ENCODE results near the gene FARS2.
"Not testable (repeated sequence)": the region's sequence is repeated elsewhere in the genome, so short reads cannot be mapped to it uniquely, and the experiment has no call there.

FARS2 gene

DNA sequence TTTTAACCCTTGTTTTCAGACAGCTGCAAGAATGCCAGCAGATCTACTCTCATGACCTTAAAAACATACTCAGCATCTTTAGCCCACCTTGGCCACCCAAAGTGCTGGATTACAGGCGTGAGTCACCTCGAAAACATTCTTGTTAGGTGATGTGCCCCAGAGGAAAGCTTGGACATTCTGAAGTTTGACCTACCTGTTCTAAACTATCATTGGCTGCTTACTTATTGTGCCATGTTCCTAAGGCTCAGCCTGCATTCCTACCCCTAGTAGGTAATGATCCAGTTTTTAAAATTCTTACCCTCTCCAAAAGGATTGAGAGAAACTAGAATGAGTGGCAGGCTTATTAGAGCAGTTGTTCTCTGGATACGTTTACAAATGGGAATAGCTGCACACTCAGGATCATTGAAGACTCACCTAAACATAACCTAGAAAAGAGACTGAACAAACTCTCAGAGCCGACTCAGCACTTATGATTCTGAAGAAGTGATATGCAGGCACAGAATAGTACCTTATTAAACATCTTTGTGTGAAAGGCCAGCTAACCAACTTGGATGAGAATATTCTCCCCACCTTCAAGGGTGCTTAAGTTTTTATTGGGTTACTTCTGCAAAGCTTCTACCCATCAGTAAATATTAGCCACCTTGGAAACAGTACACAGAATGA, 383.3 kb downstream of the FARS2 start:
- no peak for DNase-seq

DNA sequence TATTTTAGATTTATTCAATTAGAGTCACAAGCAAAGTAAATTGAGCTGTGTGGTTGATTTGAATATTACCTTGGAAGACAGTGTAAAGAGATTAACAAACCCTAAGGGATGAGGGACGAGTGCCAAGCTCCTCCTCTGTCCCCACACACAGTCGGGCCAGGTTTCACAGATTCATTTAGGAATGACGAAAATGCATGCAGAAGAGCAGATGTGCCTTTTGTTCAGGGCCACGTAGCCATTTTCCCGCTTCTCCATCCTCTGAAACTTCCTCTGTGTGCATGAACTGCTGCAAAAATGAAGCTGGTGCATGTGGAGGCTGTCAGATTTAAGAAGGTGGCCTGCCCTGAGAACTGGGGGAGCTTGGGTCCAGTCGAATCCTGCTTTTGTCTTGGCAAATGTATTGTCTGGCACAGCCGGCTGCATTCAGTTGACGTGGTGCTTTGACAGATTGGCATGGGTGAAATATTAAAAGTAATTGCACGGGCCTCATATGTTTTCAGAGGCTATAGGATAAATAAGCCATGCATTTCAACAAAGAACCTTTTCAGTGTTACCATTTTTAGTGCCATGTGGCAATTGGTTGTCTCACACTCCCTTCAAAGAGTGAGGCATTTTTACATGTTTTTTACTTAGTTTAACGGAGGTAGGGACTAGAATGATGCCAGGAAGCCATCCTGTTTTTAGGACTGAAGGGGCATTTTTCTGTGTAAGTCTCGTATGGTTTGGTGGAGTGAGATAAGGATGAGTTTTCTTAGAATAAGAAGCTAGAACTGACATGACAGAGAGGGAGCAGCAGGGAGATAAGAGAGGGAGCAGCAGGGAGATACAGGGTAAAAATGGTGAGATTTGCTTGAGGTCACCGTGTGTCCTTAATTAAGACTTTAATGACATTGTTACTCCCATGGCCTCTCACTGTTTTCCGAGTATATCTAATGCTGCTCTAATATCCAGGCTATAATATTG, 384.3 kb downstream of the FARS2 start:
- DNase-seq, result no peak

DNA sequence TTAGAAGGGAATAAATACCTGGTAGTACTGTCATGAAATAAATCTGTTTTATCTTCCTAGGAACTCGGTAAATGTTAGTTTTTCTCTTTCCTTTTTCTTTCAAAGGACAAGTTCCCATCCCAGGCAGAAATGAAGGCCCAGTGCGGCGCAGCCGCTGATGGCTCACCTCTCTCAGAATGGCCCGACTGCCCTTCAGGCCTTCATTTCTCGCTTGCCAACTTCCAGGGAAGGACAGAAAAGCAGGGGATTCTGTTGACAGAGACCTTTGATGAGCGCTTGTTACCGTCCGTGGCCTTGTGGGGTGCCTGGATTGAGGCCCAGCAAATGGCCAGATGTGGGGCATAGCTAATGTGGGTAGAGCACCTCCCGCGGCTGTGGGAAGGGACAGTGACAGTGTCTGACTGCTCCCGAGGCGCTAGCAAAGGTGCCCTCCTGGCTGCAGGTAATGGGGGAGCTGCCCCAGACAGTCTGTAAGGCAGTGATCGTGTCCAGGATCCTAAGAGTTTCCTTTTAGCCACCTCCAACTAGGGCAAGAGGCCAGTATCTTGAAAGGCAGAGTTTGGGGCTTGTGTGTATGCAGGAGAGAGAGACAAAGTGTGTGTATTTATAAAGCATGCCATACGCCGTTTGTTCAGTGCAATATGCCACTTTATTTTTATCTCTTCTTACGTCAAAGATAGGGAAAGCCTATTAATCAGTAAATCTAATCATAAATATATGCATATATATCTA, 391.3 kb downstream of the FARS2 start:
- no peak for DNase-seq

GRCh38 chr6:5653801-5654200, 392.5 kb downstream of the FARS2 start:
- no peak for DNase-seq

- DNase-seq, result no peak
These were observed 394.9 kb downstream of the FARS2 start for GRCh38 chr6:5656226-5656625.

- not testable (repeated sequence) for DNase-seq
These were observed 395.4 kb downstream of the FARS2 start for GRCh38 chr6:5656695-5657094.

DNA sequence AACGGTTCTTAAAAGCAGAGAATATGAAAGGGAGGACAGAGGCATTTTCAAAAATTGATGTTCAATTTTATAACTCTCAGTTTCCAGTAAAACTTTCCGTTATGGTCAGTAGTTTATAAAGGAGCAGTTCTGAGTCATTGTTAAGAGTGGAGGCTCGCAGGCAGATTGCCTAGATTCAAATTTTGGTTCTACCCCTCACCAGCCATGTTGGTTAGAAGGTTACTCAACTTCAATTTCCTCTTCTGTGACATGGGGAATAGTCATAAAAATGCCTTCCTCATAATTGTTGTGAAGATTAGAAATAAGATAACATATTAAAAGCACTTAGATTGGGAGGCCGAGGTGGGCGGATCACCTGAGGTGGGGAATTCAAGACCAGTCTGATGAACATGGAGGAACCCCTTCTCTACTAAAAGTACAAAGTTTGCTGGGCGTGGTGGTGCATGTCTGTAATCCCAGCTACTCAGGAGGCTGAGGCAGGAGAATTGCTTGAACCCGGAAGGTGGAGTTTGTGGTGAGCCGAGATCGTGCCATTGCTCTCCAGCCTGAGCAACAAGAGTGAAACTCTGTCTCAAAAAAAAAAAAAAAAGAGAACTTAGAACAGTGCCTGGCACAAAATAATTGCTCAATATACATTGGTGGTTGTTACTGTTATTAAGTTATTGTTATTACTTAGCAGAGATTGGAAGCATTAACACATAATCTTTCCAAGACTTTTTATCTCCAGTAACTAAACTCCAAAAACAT, 396.5 kb downstream of the FARS2 start:
- no peak for DNase-seq

DNA sequence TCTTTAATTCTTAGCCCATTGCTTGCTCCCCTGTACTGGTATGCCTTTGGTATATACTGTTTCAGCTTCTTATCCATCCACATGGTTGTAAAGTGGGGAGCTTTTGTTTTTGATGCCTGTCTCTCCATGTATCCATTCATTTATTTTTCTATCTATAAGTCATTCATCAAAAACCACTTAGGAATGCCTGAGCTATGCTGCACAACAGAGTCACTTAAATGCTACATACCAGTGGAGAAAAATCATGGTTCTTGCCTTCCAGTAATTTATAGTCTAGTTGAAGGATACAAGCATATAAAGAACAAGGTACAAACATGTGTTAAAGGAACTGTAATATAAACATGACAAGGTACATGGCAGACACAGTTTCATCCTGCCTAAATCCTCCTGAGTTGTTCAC, 398.2 kb downstream of the FARS2 start:
- no peak for DNase-seq

DNA sequence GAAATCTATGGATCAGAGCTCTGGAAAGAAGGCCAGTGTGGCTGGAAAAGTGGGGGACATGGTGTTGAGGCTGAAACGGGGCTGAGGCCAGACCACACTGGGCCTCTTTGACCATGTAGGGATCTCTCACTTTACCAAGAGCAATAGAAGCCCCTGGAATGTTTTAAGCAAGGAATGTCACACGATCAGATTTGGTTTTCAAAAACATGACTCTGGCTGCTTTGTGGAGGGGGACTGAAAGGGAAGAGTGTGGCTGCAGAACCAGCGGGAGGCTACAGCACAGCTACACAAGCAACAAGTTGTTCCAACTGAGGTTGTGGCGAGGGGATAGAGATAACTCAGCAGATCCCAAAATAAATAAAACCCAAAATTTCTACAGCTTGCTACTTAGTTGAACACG, 399.5 kb downstream of the FARS2 start:
- no peak for DNase-seq

DNA sequence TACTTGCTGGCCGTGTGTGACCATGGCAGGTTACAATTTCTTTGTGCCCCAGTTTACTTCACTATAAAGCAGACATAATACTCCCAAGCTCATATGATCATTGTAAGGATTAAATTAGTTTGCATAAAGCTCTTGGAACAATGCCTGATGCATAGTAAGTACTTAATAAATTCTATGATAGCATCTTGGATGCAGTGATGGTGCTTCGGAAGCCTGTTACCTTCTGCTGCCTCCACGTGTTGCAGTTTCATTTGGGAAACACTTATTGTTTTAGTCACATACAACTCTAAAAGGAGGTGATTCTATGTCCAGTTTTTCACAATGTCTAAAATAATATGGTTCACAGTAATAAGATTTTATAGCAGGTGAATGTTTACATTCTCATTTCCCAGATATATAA, 401.5 kb downstream of the FARS2 start:
- DNase-seq, result no peak

DNA sequence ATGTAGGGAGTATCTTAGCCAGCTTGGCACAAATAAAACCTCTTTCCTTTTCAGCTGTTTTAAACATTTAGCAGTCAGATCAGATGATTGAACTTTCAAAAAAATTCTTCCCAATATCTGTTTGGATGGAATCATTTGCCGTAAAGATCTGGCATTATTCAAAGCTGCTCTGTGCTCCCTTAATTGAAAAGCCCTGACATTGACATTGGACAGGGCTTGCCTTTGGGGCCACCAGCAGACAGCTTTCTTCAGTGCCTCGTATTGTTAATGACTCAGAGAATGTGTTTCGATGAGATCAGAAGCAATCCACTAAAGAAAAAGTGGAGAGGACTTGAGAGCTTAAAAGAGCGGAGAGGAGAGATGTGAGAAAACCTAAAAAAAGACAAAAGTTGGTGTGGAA, 401.9 kb downstream of the FARS2 start:
- no peak for DNase-seq

GRCh38 chr6:5663739-5664138, 402.4 kb downstream of the FARS2 start:
- DNase-seq, result no peak

DNA sequence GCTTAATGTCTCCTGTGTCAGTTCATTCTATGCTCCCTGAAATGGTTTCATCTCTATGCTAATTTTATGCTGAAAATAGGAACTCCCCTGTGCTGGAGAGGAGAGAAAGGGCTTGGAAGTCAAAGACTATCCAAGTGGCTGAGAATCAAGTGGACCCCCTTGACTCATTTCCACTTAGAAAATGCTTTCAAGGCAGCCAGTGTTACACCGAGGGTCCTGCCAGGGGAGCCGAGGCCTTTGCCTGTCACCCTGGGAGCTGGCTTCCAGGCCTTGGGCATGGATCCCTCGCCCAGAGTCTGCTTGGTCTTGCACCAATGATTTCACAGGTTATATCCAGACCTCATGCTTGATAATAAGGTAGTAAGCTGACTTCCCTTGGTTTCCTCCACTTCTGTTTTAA, 402.8 kb downstream of the FARS2 start:
- no peak for DNase-seq

GRCh38 chr6:5665173-5665572, 403.9 kb downstream of the FARS2 start:
- no peak for DNase-seq

GRCh38 chr6:5665667-5666066, 404.4 kb downstream of the FARS2 start:
- no peak for DNase-seq

GRCh38 chr6:5666695-5667094, 405.4 kb downstream of the FARS2 start:
- no peak for DNase-seq

DNA sequence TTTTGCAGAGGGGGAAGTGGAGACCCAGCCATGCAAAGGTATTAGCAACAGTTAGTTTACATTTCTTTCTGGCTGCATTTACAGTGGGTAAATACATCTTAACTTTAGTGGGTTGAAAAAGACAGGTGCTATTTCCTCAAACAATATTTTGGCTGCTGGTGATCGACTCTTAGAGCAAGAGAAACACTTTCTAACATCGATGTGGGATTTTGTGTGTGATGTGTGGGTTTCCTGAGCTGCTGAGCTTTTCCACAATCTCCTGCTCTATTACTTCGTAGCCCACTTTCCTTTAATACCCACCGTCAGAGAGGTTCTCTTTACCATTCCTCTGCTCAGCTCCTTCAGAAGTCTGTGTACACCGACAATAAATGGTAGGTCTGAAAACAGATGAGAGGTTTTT, 406.4 kb downstream of the FARS2 start:
- DNase-seq, result no peak

GRCh38 chr6:5670381-5670780, 409.1 kb downstream of the FARS2 start:
- DNase-seq, result no peak

- DNase-seq, result peak; percentile 7
These were observed 409.7 kb downstream of the FARS2 start for GRCh38 chr6:5670811-5671561.

GRCh38 chr6:5671601-5672559, 410.6 kb downstream of the FARS2 start:
- DNase-seq, result no peak

DNA sequence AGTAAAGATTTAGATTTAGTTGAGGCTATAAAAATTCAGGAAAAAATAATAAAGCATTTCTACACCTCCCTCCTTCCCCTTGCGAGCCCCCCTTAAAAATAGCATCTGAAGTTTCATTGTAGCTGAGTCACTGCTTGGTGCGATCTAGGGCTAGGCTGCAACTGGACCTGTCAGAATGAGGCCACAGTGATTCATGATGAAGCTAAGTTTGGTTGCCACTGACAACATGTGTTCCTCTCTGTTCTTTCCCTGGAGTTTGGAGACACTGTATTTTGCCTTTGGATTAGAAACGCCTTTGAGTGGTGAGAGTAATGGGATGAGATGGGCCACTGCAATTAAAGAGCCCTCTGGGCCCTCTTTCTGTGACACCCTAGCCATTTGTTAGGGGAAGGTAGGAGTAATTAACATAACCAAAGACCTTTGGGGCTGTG, 411.3 kb downstream of the FARS2 start:
- no peak for DNase-seq

Data from activated CD4-positive, alpha-beta T cell treated with anti-CD3 and anti-CD28 coated beads, Interleukin-2, Interleukin-6, amounts not matched to agents 100 ng/mL and 50 ng/mL, durations not matched to agents 16 hours and 8 hours (primary cell).